HFF-Myc (cell line): ENCODE measurements around the gene SMIM5.

Source experiments
- DNase-seq: peaks from one replicate; pipeline ENCODE4 v3.0.0-alpha.2; 2011; ENCODE audit warnings: low read depth; ENCODE audit errors: extremely low read depth
- H3K4me3 ChIP-seq: replicated peaks from 2 replicates; pipeline ENCODE4 v1.5.1; 2011; ENCODE audit warnings: low read depth, mild to moderate bottlenecking, control low read depth, low read length
- TF ChIP-seq, protein P1 (sequence below): IDR thresholded peaks from 2 replicates; pipeline ENCODE4 v1.5.1; 2012; ENCODE audit warnings: mild to moderate bottlenecking, low read depth, low read length, control low read depth; ENCODE audit errors: missing control alignments

The SMIM5 gene

GRCh38 chr17:75632863-75633485 is at the start of gene SMIM5:
SMIM5 (plus strand) TSS chr17:75633434; CDS start chr17:75640202, 6,768 bp downstream.
- TF ChIP-seq, protein P1, sequence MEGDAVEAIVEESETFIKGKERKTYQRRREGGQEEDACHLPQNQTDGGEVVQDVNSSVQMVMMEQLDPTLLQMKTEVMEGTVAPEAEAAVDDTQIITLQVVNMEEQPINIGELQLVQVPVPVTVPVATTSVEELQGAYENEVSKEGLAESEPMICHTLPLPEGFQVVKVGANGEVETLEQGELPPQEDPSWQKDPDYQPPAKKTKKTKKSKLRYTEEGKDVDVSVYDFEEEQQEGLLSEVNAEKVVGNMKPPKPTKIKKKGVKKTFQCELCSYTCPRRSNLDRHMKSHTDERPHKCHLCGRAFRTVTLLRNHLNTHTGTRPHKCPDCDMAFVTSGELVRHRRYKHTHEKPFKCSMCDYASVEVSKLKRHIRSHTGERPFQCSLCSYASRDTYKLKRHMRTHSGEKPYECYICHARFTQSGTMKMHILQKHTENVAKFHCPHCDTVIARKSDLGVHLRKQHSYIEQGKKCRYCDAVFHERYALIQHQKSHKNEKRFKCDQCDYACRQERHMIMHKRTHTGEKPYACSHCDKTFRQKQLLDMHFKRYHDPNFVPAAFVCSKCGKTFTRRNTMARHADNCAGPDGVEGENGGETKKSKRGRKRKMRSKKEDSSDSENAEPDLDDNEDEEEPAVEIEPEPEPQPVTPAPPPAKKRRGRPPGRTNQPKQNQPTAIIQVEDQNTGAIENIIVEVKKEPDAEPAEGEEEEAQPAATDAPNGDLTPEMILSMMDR = peak; percentile 96
- peak; percentile 56 for DNase-seq
- no peak within 1 kb of the TSS for H3K4me3 ChIP-seq

GRCh38 chr17:75584849-75585175 is 48.4 kb upstream of the SMIM5 start:
- DNase-seq = no peak

DNA sequence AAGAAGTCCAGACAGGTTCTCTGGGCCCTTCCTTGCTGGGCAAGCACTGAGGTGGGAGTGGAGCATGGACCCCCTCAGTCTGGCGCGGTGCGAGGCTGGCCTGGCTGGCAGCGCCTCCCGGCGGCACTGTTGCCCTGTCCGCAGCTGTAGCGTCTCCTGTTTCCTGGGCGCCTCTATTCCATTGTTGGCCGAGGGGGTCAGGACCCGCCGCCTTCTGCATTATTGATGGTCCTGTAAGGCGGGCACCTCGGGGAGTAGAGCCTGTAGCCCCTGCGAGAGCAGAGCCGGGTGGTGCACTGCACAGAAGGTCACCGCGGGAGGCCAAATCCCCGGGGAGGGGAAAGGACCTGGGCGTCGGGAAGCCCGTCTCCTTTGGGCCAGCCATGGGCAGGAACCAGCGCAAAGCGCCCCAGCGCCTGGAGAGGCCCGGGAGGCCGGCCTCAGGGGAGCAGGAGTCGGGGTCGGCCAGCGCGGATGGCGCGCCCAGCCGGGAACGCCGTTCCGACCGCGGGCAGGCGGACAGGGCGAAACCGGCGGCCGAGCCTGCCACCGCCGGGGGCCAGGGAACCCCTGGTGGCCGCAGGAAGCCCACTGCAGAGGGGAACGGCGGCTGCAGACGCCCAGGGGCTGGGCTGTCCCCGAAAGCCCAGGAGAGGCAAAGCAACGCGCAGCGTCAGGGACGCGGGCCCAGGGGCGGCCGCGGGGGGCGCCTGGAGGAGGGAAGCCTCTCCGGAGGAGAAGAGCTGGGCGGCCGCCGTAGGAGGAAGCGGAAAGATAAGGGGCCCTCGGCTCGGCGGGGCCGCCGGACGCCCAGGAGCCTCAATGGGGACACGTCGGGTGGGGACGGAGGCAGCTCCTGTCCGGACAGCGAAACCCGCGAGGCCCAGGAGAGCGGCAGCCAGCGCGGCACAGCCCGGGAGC is 45.3 kb upstream of the SMIM5 start, which contains the start of gene MYO15B:
Gene MYO15B (plus strand): TSS at position 126 of the 921 bp plus-strand sequence. CDS start 258 bp downstream, at position 384.
- no peak for DNase-seq
- TF ChIP-seq, protein P1 = no peak
- H3K4me3 ChIP-seq = no peak within 1 kb of the TSS; the same call in 1 of the 2 replicates

More at GRCh38 chr17:75584849-75585175, 48.4 kb upstream of the SMIM5 start:
- TF ChIP-seq, protein P1 = no peak
- no peak overlapping the region for H3K4me3 ChIP-seq

DNA sequence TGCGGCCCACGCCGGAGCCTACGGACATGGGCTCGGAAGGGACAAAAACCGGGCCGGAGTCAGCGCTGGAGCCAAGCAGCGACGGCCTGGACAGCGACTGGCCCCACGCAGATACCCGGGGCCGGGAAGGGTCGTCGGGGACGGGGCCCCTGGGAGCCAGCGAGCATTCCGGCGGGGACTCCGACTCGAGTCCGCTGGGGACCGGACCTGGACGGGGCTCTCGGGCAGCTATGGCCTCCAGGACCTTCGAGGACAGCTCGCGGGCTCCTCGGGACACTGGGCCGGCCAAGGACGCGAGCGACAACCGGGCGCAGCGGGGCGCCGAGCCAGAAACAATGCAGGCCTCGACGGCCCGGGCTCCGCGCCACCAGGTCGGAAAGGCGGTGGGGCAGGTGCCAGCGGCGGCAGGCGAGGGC is 44.6 kb upstream of the SMIM5 start:
- no peak for DNase-seq
- H3K4me3 ChIP-seq = no peak overlapping the region; the same call in 1 of the 2 replicates
- TF ChIP-seq, protein P1 = no peak

DNA sequence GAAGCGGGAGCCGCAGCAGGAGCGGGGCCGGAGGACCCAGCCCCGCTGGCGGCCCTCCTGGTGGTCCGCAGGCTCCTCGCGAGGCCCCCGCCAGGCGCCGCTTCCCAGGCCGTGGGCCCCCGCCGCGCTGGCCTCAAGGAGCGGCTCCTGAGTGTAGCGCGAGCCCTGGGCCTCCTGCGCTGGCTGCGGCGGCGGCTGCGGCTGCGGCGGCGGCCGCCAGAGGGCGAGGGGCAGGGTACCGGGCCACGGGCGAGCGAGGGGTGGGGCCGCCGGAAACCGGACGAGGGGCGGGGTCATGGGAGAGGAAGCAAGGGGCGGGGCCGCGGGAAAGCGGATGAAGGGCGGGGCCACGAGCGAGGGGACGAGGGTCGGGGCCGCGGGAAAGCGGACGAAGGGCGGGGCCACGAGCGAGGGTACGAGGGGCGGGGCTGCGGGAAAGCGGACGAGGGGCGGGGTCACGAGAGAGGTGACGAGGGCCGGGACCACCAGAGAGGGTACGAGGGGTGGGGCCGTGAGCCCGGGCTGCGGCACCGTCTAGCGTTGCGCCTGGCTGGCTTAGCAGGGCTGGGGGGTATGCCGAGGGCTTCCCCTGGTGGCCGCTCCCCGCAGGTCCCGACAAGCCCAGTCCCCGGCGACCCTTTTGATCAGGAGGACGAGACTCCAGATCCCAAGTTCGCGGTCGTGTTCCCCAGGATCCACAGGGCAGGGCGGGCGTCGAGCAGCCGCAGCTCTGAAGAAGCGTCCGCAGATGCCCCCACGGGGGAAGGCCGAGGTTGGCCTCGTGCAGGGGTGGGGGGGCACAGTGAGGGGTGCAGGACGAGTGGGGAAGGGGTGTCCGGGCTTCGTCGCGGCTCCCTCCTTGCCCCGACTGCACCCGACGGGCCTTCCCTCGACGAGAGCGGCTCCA is 44.0 kb upstream of the SMIM5 start:
- peak; percentile 12 for DNase-seq
- TF ChIP-seq, protein P1 = no peak
- peak overlapping the region; percentile 25 for H3K4me3 ChIP-seq

- no peak overlapping the region for H3K4me3 ChIP-seq
- TF ChIP-seq, protein P1 = no peak
- DNase-seq = no peak
Observed at GRCh38 chr17:75589919-75590303, 43.3 kb upstream of the SMIM5 start.
